NCI-H2171 treated with DMSO at 0.1 percent for 48 hours (cell line): ENCODE data around the gene TNS1.

Experiments used
- DNase-seq: peaks from one replicate; lab custom pipeline; 2025; lab: John Stamatoyannopoulos, UW

The TNS1 gene

GRCh38 chr2:217832115-217832514, 170.7 kb downstream of the TNS1 start:
- DNase-seq = no peak

GRCh38 chr2:217831306-217831705, 171.5 kb downstream of the TNS1 start:
- no peak for DNase-seq

- no peak for DNase-seq
Observed at GRCh38 chr2:217830807-217831206, 172.0 kb downstream of the TNS1 start.

- no peak for DNase-seq
Observed at GRCh38 chr2:217830061-217830460, 172.7 kb downstream of the TNS1 start.

GRCh38 chr2:217829420-217829819, 173.4 kb downstream of the TNS1 start:
- DNase-seq = no peak

GRCh38 chr2:217828336-217828735, 174.5 kb downstream of the TNS1 start:
- no peak for DNase-seq

GRCh38 chr2:217827430-217828201, 175.2 kb downstream of the TNS1 start:
- DNase-seq = no peak

- no peak for DNase-seq
Observed at GRCh38 chr2:217826991-217827390, 175.8 kb downstream of the TNS1 start.

- no peak for DNase-seq
Observed at GRCh38 chr2:217826520-217826919, 176.3 kb downstream of the TNS1 start.

- no peak for DNase-seq
Observed at GRCh38 chr2:217825469-217826235, 177.1 kb downstream of the TNS1 start.

- DNase-seq = no peak
Observed at GRCh38 chr2:217824223-217824622, 178.6 kb downstream of the TNS1 start.

- DNase-seq = no peak
Observed at GRCh38 chr2:217823626-217824025, 179.2 kb downstream of the TNS1 start.

- no peak for DNase-seq
Observed at GRCh38 chr2:217822296-217823252, 180.2 kb downstream of the TNS1 start.

- no peak for DNase-seq
Observed at GRCh38 chr2:217821536-217822147, 181.2 kb downstream of the TNS1 start.

- no peak for DNase-seq
Observed at GRCh38 chr2:217820904-217821303, 181.9 kb downstream of the TNS1 start.

GRCh38 chr2:217820091-217820819, 182.5 kb downstream of the TNS1 start:
- no peak for DNase-seq

- no peak for DNase-seq
Observed at GRCh38 chr2:217818293-217818850, 184.4 kb downstream of the TNS1 start.

- no peak for DNase-seq
Observed at GRCh38 chr2:217817466-217818292, 185.1 kb downstream of the TNS1 start.

GRCh38 chr2:217816396-217816869, 186.4 kb downstream of the TNS1 start:
- no peak for DNase-seq

- no peak for DNase-seq
Observed at GRCh38 chr2:217813828-217814227, 189.0 kb downstream of the TNS1 start.
